SIG-M5 (cell line): ENCODE results near the gene CTSV.
"Not testable (repeated sequence)": the region's sequence is repeated elsewhere in the genome, so short reads cannot be mapped to it uniquely, and the experiment has no call there.

Source experiments
- DNase-seq: peaks from one replicate; lab custom pipeline; 2025; lab: John Stamatoyannopoulos, UW

Gene CTSV

GRCh38 chr9:97038611-97039513 lies at the start of gene CTSV:
Gene CTSV (minus strand): TSS chr9:97039142. CDS start chr9:97038043, 1,099 bp downstream.
- DNase-seq = no peak

GRCh38 chr9:97087668-97088215 lies 48.8 kb upstream of the CTSV start:
- not testable (repeated sequence) for DNase-seq

GRCh38 chr9:97084562-97084991 lies 45.6 kb upstream of the CTSV start:
- DNase-seq = not testable (repeated sequence)

- DNase-seq = no peak
Measured at GRCh38 chr9:97078362-97078761, 39.4 kb upstream of the CTSV start.

- DNase-seq = no peak
Measured at GRCh38 chr9:97077452-97078295, 38.7 kb upstream of the CTSV start.

- not testable (repeated sequence) for DNase-seq
Measured at GRCh38 chr9:97076731-97077451, 37.9 kb upstream of the CTSV start.

GRCh38 chr9:97076238-97076637 lies 37.3 kb upstream of the CTSV start:
- DNase-seq = no peak

GRCh38 chr9:97075289-97075985 lies 36.5 kb upstream of the CTSV start:
- DNase-seq = no peak

GRCh38 chr9:97073506-97073905 lies 34.6 kb upstream of the CTSV start:
- DNase-seq = no peak

GRCh38 chr9:97072285-97072776 lies 33.4 kb upstream of the CTSV start:
- no peak for DNase-seq

- not testable (repeated sequence) for DNase-seq
Measured at GRCh38 chr9:97070325-97070724, 31.4 kb upstream of the CTSV start.

GRCh38 chr9:97067490-97067889 lies 28.5 kb upstream of the CTSV start:
- no peak for DNase-seq

GRCh38 chr9:97064176-97064575 lies 25.2 kb upstream of the CTSV start:
- no peak for DNase-seq

- no peak for DNase-seq
Measured at GRCh38 chr9:97060796-97061195, 21.9 kb upstream of the CTSV start.

GRCh38 chr9:97059626-97060025 lies 20.7 kb upstream of the CTSV start:
- DNase-seq = no peak

GRCh38 chr9:97057651-97058050 lies 18.7 kb upstream of the CTSV start:
- DNase-seq = no peak

GRCh38 chr9:97055891-97056290 lies 16.9 kb upstream of the CTSV start:
- DNase-seq = not testable (repeated sequence)

- no peak for DNase-seq
Measured at GRCh38 chr9:97053717-97054116, 14.8 kb upstream of the CTSV start.

- DNase-seq = no peak
Measured at GRCh38 chr9:97052735-97053134, 13.8 kb upstream of the CTSV start.

GRCh38 chr9:97046228-97046627 lies 7.3 kb upstream of the CTSV start:
- DNase-seq = no peak

GRCh38 chr9:97045300-97045699 lies 6.4 kb upstream of the CTSV start:
- no peak for DNase-seq
